Hepatocyte (in vitro differentiated cells): ENCODE measurements around the gene TAX1BP3. TPM values are rescaled to one million over a fixed set of nuclear protein-coding genes. Genes with fewer than 3 reads are reported as not detected.
A peak's percentile ranks its signal among the peaks of the same experiment; 100 is the strongest.

ENCODE experiments used
- DNase-seq: peaks from one replicate; pipeline ENCODE4 v3.0.0-alpha.2; 2016; ENCODE audit warnings: low spot score
- H2AFZ ChIP-seq: fragments of 200-600 bp; sonication (generic); 2 replicates; pipeline ENCODE4 v1.6.0; 2016; ENCODE audit warnings: antibody characterized with exemption, mild to moderate bottlenecking
- H3K27ac ChIP-seq: fragments of 200-600 bp; sonication (generic); 2 replicates; pipeline ENCODE4 v1.5.1; 2016; ENCODE audit warnings: mild to moderate bottlenecking
- H3K27me3 ChIP-seq: fragments of 200-600 bp; sonication (generic); 2 replicates; pipeline ENCODE4 v1.6.1; 2016
- H3K36me3 ChIP-seq: fragments of 200-600 bp; sonication (generic); replicated peaks from 2 replicates; pipeline ENCODE4 v1.5.1; 2016; ENCODE audit warnings: low read depth; ENCODE audit not compliant: insufficient read depth
- H3K4me1 ChIP-seq: fragments of 200-600 bp; sonication (generic); 2 replicates; pipeline ENCODE4 v1.5.1; 2016; ENCODE audit warnings: mild to moderate bottlenecking, moderate library complexity; ENCODE audit not compliant: insufficient read depth
- H3K4me2 ChIP-seq: fragments of 200-600 bp; sonication (generic); 2 replicates; pipeline ENCODE4 v1.6.0; 2016
- H3K4me3 ChIP-seq: fragments of 200-600 bp; sonication (generic); 2 replicates; pipeline ENCODE4 v1.5.1; 2016; ENCODE audit warnings: mild to moderate bottlenecking
- H3K79me2 ChIP-seq: fragments of 200-600 bp; sonication (generic); 2 replicates; pipeline ENCODE4 v1.6.0; 2017; ENCODE audit warnings: mild to moderate bottlenecking
- H3K9me2 ChIP-seq: fragments of 200-600 bp; sonication (generic); replicated peaks from 2 replicates; pipeline ENCODE4 v1.6.0; 2017; ENCODE audit warnings: mild to moderate bottlenecking; ENCODE audit not compliant: insufficient read depth
- H3K9me3 ChIP-seq: fragments of 200-600 bp; sonication (generic); 2 replicates; pipeline ENCODE4 v1.5.1; 2016; ENCODE audit warnings: low read depth, mild to moderate bottlenecking
- H4K20me1 ChIP-seq: fragments of 200-600 bp; sonication (generic); 2 replicates; pipeline ENCODE4 v1.6.0; 2016; ENCODE audit warnings: mild to moderate bottlenecking; ENCODE audit not compliant: insufficient read depth, poor library complexity, severe bottlenecking
- CTCF ChIP-seq: fragments of 200-600 bp; sonication (generic); IDR thresholded peaks from 2 replicates; pipeline ENCODE4 v1.5.1; 2016; ENCODE audit warnings: antibody characterized with exemption, mild to moderate bottlenecking; ENCODE audit not compliant: poor library complexity
- EZH2 ChIP-seq: fragments of 200-600 bp; sonication (generic); IDR thresholded peaks from 2 replicates; pipeline ENCODE4 v1.6.1; 2016; ENCODE audit warnings: antibody characterized with exemption, mild to moderate bottlenecking, borderline replicate concordance
- EZH2phosphoT487 ChIP-seq: fragments of 200-600 bp; sonication (generic); IDR thresholded peaks from one replicate; pipeline ENCODE4 v1.6.1; 2018; ENCODE audit warnings: antibody characterized with exemption, mild to moderate bottlenecking, low read depth, moderate library complexity; ENCODE audit not compliant: unreplicated experiment, severe bottlenecking
- WGBS: methylation state at CpG from one replicate; pipeline ENCODE4 v1.1.6; 2016; ENCODE audit warnings: low lambda C conversion rate; ENCODE audit errors: missing lambda C conversion rate; 5-methylcytosine and 5-hydroxymethylcytosine counted together
- polyA plus RNA-seq: library from polyadenylated mRNA; unstranded; fragments of >200 nt; fragmentation: Nextera tagmentation; extraction: Ambion mirVana; gene quantifications from 2 replicates; pipeline ENCODE4 v1.2.1, GENCODE V29; 2016
- total RNA-seq: library from RNA; depleted of rRNA; stranded (reverse); fragments of >200 nt; gene quantifications from 2 replicates; pipeline ENCODE4 v1.2.3, GENCODE V29; 2014

TAX1BP3 gene
- total and polyA plus RNA-seq, 2 experiments from 2014 or later = 218 to 357 TPM

- 93% methylated on average over 15 of the region's 16 CpGs for WGBS
- no peak overlapping the region for H2AFZ ChIP-seq
- H3K9me2 ChIP-seq = no peaks in the 10 kb centered on the region
- DNase-seq = no peak
- H3K79me2 ChIP-seq = no peaks in the 10 kb centered on the region
- H3K27me3 ChIP-seq = no peaks in the 10 kb centered on the region
- no peaks in the 10 kb centered on the region for H3K36me3 ChIP-seq
- no peak overlapping the region for H3K4me2 ChIP-seq
- no peak for TF ChIP-seq EZH2
- TF ChIP-seq CTCF = no peak
- TF ChIP-seq EZH2phosphoT487 = no peak
- no peaks in the 10 kb centered on the region for H4K20me1 ChIP-seq
- no peak overlapping the region for H3K27ac ChIP-seq
- no peak overlapping the region for H3K4me3 ChIP-seq
- H3K4me1 ChIP-seq = peaks cover 19% of the 10 kb centered on the region
- H3K9me3 ChIP-seq = no peaks in the 10 kb centered on the region
Measured at GRCh38 chr17:3656755-3657587, 11.4 kb downstream of the TAX1BP3 start.

- TF ChIP-seq CTCF (no peak), EZH2phosphoT487 (no peak)
- H3K9me3 ChIP-seq = no peaks in the 10 kb centered on the region
- H3K27me3 ChIP-seq = no peaks in the 10 kb centered on the region
- H3K36me3 ChIP-seq = no peaks in the 10 kb centered on the region
- no peak overlapping the region for H2AFZ ChIP-seq
- H3K79me2 ChIP-seq = no peaks in the 10 kb centered on the region
- H3K9me2 ChIP-seq = no peaks in the 10 kb centered on the region
- H3K27ac ChIP-seq = no peak overlapping the region
- H3K4me2 ChIP-seq = no peak overlapping the region
- H3K4me3 ChIP-seq = no peak overlapping the region
- H3K4me1 ChIP-seq = peaks cover 19% of the 10 kb centered on the region
- no peaks in the 10 kb centered on the region for H4K20me1 ChIP-seq
- WGBS = 97% methylated on average over 15 of the region's 16 CpGs
- DNase-seq = no peak
Measured at GRCh38 chr17:3656353-3656752, 12.0 kb downstream of the TAX1BP3 start.

- TF ChIP-seq EZH2phosphoT487 (no peak), EZH2 (no peak)
- no peak overlapping the region for H3K4me3 ChIP-seq
- no peaks in the 10 kb centered on the region for H3K9me3 ChIP-seq
- H3K36me3 ChIP-seq = no peaks in the 10 kb centered on the region
- no peak overlapping the region for H3K27ac ChIP-seq
- no peaks in the 10 kb centered on the region for H4K20me1 ChIP-seq
- 89% methylated on average over 6 of the region's 11 CpGs for WGBS
- H3K9me2 ChIP-seq = no peaks in the 10 kb centered on the region
- H3K27me3 ChIP-seq = no peaks in the 10 kb centered on the region
- no peaks in the 10 kb centered on the region for H3K79me2 ChIP-seq
- no peak overlapping the region for H3K4me2 ChIP-seq
- no peak overlapping the region for H2AFZ ChIP-seq
- peaks cover 19% of the 10 kb centered on the region for H3K4me1 ChIP-seq
- DNase-seq = no peak
Measured at GRCh38 chr17:3655766-3656165, 12.6 kb downstream of the TAX1BP3 start.

- Histone ChIP-seq H3K4me2 (no peak overlapping the region), H3K4me1 (peaks cover 3% of the 10 kb centered on the region), H4K20me1 (no peaks in the 10 kb centered on the region), H3K36me3 (no peaks in the 10 kb centered on the region), H3K79me2 (no peaks in the 10 kb centered on the region), H3K27ac (no peak overlapping the region), H3K27me3 (no peaks in the 10 kb centered on the region), H3K4me3 (no peak overlapping the region), H3K9me3 (no peaks in the 10 kb centered on the region), H3K9me2 (no peaks in the 10 kb centered on the region), H2AFZ (no peak overlapping the region)
- 62% methylated on average over 20 of the region's 20 CpGs for WGBS
- peak; percentile 59 for TF ChIP-seq CTCF
- TF ChIP-seq EZH2 = no peak
- peak; percentile 81 for DNase-seq
Measured at GRCh38 chr17:3647769-3648555, 20.4 kb downstream of the TAX1BP3 start.
